Heart left ventricle (tissue), 13 donors: ENCODE data around the gene PODNL1.

Experiments used
- POLR2A ChIP-seq, 2 donors: fragments of 450-650 bp; IDR thresholded peaks; one replicate each; pipeline ENCODE4 v1.6.1; 2017; ENCODE audit warnings: antibody characterized with exemption in 2 of 2, mild to moderate bottlenecking in 2 of 2, moderate library complexity in 2 of 2
- TF ChIP-seq, protein P1 (sequence below), 12 donors: fragments of 200-600 bp; sonication (generic) in 4 of 12; IDR thresholded peaks; one replicate each; pipeline versions ENCODE4 v1.5.0 to v1.8.0; 2018 to 2022; ENCODE audit warnings: antibody characterized with exemption in 12 of 12, mild to moderate bottlenecking in 5 of 12
- donor health status: ischemic (EF 13 %, LVEDD 7.1; RV severe dilation, severe dysfunction).
- donor health status: DM: no; HTN: yes; CAD: no.
- donor health status: DM: no; HTN: no; CAD: no.
- donor health status: ischemic (EF 25% LVEDD 6.9; RV normal size, moderate dysfunction).
- donor health status: ischemic (EF 25% LVEDD 5.7; RV mildly dilated, moderate dysfunction).
- donor health status: ischemic (EF 35%, LVEDD 5.7; RV mildly dilated, moderate dysfunction).
- donor health status: nonischemic (EF 11% LVEDD 7.7; RV severe dilation, severe dysfunction).
- donor health status: DM: yes; HTN: yes; CAD: no.
- donor health status: PGD.
- donor health status: ischemic (EF 29% LVEDD 5.4; RV normal size, mild dysfunction).
- donor health status: nonischemic (EF 23%, LVEDD 6.1; RV moderate dilation, normal function).

DNA sequence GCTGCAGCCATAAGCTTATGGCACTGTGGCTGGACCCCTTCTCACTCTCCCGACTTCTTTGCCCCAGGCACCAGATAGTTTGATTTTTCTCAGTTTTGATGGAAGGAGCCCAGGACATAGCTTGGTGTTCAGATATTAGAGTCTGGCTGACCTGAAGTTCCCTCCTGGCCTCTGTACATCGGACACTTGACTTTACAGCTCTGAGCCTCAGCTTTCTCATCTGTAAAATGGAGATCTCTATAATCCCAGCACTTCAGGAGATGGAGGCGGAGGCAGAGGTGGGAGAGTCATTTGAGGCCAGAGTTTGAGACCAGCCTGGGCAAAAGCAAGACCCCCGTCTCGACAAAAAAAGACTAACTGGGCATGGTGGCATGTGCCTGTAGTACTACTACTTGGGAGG is 31.3 kb downstream of the PODNL1 start:
- TF ChIP-seq, protein P1, sequence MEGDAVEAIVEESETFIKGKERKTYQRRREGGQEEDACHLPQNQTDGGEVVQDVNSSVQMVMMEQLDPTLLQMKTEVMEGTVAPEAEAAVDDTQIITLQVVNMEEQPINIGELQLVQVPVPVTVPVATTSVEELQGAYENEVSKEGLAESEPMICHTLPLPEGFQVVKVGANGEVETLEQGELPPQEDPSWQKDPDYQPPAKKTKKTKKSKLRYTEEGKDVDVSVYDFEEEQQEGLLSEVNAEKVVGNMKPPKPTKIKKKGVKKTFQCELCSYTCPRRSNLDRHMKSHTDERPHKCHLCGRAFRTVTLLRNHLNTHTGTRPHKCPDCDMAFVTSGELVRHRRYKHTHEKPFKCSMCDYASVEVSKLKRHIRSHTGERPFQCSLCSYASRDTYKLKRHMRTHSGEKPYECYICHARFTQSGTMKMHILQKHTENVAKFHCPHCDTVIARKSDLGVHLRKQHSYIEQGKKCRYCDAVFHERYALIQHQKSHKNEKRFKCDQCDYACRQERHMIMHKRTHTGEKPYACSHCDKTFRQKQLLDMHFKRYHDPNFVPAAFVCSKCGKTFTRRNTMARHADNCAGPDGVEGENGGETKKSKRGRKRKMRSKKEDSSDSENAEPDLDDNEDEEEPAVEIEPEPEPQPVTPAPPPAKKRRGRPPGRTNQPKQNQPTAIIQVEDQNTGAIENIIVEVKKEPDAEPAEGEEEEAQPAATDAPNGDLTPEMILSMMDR (IDR thresholded peaks at IDR 0.05), result no peak
- TF ChIP-seq POLR2A (IDR thresholded peaks at IDR 0.05), result no peak
